HepG2 (cell line): ENCODE measurements around the gene SFXN5. TPM values are rescaled to one million over a fixed set of nuclear protein-coding genes. Genes with fewer than 3 reads are reported as not detected.

ENCODE experiments used
- DMAP1 ChIP-seq: IDR thresholded peaks from 2 replicates; pipeline ENCODE4 v1.6.1; 2016
- ESRRA ChIP-seq: sonication (generic); formaldehyde crosslinking; IDR thresholded peaks from 2 replicates; pipeline ENCODE4 v1.5.1; 2020; ENCODE audit warnings: mild to moderate bottlenecking, low read depth, missing genetic modification reagents
- GATAD2A ChIP-seq: IDR thresholded peaks from 2 replicates; pipeline ENCODE4 v1.6.1; 2016
- GFI1 ChIP-seq: sonication (generic); formaldehyde crosslinking; IDR thresholded peaks from 2 replicates; pipeline ENCODE4 v1.5.0; 2020; ENCODE audit warnings: missing genetic modification reagents, mild to moderate bottlenecking, borderline replicate concordance
- PHF20 ChIP-seq: sonication (generic); formaldehyde crosslinking; IDR thresholded peaks from 2 replicates; pipeline ENCODE4 v1.5.0; 2020; ENCODE audit warnings: mild to moderate bottlenecking, missing genetic modification reagents
- SNRNP70 ChIP-seq: fragments of 200-400 bp; formaldehyde crosslinking; IDR thresholded peaks from 2 replicates; pipeline ENCODE4 v1.6.1; 2017; ENCODE audit warnings: mild to moderate bottlenecking, low read depth, low read length, moderate library complexity
- SYNCRIP ChIP-seq: fragments of 200-400 bp; formaldehyde crosslinking; IDR thresholded peaks from 2 replicates; pipeline ENCODE4 v1.6.1; 2018; ENCODE audit warnings: mild to moderate bottlenecking, low read depth, low read length; ENCODE audit not compliant: insufficient read depth
- ZNF225 ChIP-seq: sonication (generic); formaldehyde crosslinking; IDR thresholded peaks from 2 replicates; pipeline ENCODE4 v1.4.0; 2020; ENCODE audit warnings: mild to moderate bottlenecking, missing genetic modification reagents
- ZNF713 ChIP-seq: sonication (generic); formaldehyde crosslinking; IDR thresholded peaks from 2 replicates; pipeline ENCODE4 v1.4.0; 2020; ENCODE audit warnings: mild to moderate bottlenecking, missing genetic modification reagents
- ZNF747 ChIP-seq: sonication (generic); formaldehyde crosslinking; IDR thresholded peaks from 2 replicates; pipeline ENCODE4 v1.8.1; 2023; ENCODE audit warnings: missing genetic modification reagents, mild to moderate bottlenecking, borderline replicate concordance
- polyA plus RNA-seq, 8 experiments: library from polyadenylated mRNA; depleted of rRNA in 3 of 8; stranded (reverse) in 7 of 8; unstranded in 1 of 8; fragments of >200 nt; fragmentation: Illumina TruSeq in 4 of 8; extraction: Trizol in 4 of 8; gene quantifications; 2 replicates each; pipeline versions ENCODE4 v1.2.1 to v1.2.3, GENCODE V29; 2011 to 2016; ENCODE audit warnings: low read depth in 4 of 8, missing spikeins in 1 of 8, mixed read lengths in 1 of 8; ENCODE audit not compliant: insufficient read depth in 1 of 8
- total RNA-seq, 5 experiments: library from RNA; depleted of rRNA; stranded (reverse); fragments of >200 nt; fragmentation: Illumina TruSeq; extraction: Trizol; gene quantifications; 2 replicates each; pipeline ENCODE4 v1.2.3, GENCODE V29; 2016; ENCODE audit warnings: low read depth in 1 of 5
- TF ChIP-seq, protein P1 (sequence below): sonication (generic); formaldehyde crosslinking; IDR thresholded peaks from 2 replicates; pipeline ENCODE4 v1.4.0; 2020; ENCODE audit warnings: missing genetic modification reagents, borderline replicate concordance
- TF ChIP-seq, protein P2 (sequence below): sonication (generic); formaldehyde crosslinking; IDR thresholded peaks from 2 replicates; pipeline ENCODE4 v1.4.0; 2020; ENCODE audit warnings: missing genetic modification reagents
- TF ChIP-seq, protein P3 (sequence below): IDR thresholded peaks from 2 replicates; pipeline ENCODE4 v1.6.1; 2016; ENCODE audit warnings: control low read depth
- TF ChIP-seq, protein P4 (sequence below): sonication (generic); formaldehyde crosslinking; IDR thresholded peaks from 2 replicates; pipeline ENCODE4 v1.8.0; 2022; ENCODE audit warnings: low read depth, missing genetic modification reagents
- TF ChIP-seq, protein P5 (sequence below): sonication (generic); formaldehyde crosslinking; IDR thresholded peaks from 2 replicates; pipeline ENCODE4 v1.4.0; 2020; ENCODE audit warnings: missing genetic modification reagents, low read depth, mild to moderate bottlenecking, borderline replicate concordance
- TF ChIP-seq, protein P6 (sequence below): IDR thresholded peaks from 2 replicates; pipeline ENCODE4 v1.6.1; 2016; ENCODE audit warnings: missing biosample characterization, missing genetic modification reagents, low read depth

The SFXN5 gene
- total and polyA plus RNA-seq, 2 of the 13 experiments (the other 11 are each of a cell fraction or from before 2014, with no cell fraction given) = 34.9 to 37.4 TPM

DNA sequence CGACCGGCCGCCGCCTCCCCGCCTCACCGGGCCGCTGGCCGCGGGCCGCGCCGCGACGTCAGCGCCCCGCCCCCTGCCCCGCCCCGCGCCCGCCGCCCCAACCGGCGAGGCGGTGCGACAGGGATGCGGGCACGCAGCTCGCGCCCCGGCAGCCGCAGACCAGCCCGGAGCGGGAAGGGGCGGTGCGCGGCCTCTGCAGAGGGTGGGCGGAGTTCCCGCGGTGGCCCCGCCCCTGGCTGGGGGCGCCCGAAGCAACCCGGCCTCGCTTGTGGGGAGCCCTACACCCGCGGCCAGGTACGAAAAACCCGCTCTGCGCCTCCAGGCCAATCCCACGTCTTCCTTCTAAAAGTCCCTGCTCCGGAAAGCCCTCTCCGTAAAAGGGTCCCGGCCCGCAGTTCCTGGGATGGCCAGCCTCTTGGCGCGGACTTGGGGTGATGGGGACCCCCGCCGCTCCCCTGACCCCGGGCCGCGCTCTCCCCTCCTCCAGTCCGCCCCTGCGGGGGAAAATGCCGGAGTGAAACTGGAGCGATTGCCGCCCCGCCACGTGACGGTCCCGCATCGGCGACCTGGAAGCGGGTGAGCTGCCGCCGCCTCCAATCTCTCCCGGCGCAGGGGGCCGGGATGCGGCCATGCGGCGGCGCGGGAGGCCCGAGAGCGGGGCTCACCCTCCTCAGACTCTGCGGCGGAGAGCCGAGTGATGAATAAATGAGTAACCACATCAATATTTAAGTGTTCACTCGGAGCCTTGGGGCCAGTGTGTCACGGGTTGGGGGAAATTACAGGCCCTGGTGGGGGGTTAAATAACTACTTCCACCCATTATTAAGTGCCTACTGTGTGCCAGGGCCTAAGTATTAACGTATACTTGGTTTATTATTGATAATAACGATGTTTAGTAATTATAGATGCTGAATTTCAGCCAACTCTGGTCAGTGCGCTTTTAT lies 41.7 kb upstream of the SFXN5 start, which contains the start of gene RAB11FIP5 (continued):
- TF ChIP-seq SNRNP70 = no peak
- TF ChIP-seq, protein P1, sequence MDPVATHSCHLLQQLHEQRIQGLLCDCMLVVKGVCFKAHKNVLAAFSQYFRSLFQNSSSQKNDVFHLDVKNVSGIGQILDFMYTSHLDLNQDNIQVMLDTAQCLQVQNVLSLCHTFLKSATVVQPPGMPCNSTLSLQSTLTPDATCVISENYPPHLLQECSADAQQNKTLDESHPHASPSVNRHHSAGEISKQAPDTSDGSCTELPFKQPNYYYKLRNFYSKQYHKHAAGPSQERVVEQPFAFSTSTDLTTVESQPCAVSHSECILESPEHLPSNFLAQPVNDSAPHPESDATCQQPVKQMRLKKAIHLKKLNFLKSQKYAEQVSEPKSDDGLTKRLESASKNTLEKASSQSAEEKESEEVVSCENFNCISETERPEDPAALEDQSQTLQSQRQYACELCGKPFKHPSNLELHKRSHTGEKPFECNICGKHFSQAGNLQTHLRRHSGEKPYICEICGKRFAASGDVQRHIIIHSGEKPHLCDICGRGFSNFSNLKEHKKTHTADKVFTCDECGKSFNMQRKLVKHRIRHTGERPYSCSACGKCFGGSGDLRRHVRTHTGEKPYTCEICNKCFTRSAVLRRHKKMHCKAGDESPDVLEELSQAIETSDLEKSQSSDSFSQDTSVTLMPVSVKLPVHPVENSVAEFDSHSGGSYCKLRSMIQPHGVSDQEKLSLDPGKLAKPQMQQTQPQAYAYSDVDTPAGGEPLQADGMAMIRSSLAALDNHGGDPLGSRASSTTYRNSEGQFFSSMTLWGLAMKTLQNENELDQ (CRISPR knock-in tag) = no peak
- TF ChIP-seq, protein P2, sequence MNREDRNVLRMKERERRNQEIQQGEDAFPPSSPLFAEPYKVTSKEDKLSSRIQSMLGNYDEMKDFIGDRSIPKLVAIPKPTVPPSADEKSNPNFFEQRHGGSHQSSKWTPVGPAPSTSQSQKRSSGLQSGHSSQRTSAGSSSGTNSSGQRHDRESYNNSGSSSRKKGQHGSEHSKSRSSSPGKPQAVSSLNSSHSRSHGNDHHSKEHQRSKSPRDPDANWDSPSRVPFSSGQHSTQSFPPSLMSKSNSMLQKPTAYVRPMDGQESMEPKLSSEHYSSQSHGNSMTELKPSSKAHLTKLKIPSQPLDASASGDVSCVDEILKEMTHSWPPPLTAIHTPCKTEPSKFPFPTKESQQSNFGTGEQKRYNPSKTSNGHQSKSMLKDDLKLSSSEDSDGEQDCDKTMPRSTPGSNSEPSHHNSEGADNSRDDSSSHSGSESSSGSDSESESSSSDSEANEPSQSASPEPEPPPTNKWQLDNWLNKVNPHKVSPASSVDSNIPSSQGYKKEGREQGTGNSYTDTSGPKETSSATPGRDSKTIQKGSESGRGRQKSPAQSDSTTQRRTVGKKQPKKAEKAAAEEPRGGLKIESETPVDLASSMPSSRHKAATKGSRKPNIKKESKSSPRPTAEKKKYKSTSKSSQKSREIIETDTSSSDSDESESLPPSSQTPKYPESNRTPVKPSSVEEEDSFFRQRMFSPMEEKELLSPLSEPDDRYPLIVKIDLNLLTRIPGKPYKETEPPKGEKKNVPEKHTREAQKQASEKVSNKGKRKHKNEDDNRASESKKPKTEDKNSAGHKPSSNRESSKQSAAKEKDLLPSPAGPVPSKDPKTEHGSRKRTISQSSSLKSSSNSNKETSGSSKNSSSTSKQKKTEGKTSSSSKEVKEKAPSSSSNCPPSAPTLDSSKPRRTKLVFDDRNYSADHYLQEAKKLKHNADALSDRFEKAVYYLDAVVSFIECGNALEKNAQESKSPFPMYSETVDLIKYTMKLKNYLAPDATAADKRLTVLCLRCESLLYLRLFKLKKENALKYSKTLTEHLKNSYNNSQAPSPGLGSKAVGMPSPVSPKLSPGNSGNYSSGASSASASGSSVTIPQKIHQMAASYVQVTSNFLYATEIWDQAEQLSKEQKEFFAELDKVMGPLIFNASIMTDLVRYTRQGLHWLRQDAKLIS (CRISPR knock-in tag) = no peak
- peak; percentile 43; the same call in 1 of the 2 replicates for TF ChIP-seq ZNF747
- TF ChIP-seq SYNCRIP = no peak
- no peak for TF ChIP-seq GFI1
- TF ChIP-seq, protein P3, sequence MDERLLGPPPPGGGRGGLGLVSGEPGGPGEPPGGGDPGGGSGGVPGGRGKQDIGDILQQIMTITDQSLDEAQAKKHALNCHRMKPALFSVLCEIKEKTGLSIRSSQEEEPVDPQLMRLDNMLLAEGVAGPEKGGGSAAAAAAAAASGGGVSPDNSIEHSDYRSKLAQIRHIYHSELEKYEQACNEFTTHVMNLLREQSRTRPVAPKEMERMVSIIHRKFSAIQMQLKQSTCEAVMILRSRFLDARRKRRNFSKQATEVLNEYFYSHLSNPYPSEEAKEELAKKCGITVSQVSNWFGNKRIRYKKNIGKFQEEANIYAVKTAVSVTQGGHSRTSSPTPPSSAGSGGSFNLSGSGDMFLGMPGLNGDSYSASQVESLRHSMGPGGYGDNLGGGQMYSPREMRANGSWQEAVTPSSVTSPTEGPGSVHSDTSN (CRISPR knock-in tag) = no peak
- TF ChIP-seq, protein P4, sequence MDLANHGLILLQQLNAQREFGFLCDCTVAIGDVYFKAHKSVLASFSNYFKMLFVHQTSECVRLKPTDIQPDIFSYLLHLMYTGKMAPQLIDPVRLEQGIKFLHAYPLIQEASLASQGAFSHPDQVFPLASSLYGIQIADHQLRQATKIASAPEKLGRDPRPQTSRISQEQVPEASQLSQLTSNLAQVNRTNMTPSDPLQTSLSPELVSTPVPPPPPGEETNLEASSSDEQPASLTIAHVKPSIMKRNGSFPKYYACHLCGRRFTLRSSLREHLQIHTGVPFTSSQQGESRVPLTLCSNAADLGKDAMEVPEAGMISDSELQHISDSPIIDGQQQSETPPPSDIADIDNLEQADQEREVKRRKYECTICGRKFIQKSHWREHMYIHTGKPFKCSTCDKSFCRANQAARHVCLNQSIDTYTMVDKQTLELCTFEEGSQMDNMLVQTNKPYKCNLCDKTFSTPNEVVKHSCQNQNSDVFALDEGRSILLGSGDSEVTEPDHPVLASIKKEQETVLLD (CRISPR knock-in tag) = peak; percentile 49; the same call in 1 of the 2 replicates
- TF ChIP-seq, protein P5, sequence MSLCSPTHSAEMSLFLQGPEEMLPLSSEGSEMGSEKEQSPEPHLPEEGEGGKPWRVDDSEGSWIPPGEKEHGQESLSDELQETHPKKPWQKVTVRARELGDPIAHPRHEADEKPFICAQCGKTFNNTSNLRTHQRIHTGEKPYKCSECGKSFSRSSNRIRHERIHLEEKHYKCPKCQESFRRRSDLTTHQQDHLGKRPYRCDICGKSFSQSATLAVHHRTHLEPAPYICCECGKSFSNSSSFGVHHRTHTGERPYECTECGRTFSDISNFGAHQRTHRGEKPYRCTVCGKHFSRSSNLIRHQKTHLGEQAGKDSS (CRISPR knock-in tag) = peak; percentile 42; the same call in 1 of the 2 replicates
- peak; percentile 18; the same call in 1 of the 2 replicates for TF ChIP-seq ZNF713 (CRISPR knock-in tag)
- TF ChIP-seq, protein P6, sequence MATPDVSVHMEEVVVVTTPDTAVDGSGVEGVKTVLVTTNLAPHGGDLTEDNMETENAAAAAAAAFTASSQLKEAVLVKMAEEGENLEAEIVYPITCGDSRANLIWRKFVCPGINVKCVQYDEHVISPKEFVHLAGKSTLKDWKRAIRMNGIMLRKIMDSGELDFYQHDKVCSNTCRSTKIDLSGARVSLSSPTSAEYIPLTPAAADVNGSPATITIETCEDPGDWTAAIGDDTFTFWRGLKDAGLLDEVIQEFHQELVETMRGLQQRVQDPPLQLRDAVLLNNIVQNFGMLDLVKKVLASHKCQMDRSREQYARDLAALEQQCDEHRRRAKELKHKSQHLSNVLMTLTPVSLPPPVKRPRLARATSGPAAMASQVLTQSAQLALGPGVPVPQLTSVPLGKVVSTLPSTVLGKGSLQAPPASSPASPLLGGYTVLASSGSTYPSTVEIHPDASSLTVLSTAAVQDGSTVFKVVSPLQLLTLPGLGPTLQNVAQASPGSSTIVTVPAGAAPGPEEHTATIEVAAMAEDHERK (CRISPR knock-in tag) = no peak
- TF ChIP-seq ZNF225 (CRISPR knock-in tag) = 0 out of 2 replicates have a peak, but pooled peaks have one; percentile 38
- TF ChIP-seq ESRRA (CRISPR knock-in tag) = no peak; the same call in 1 of the 2 replicates
- 0 out of 2 replicates have a peak, but pooled peaks have one; percentile 32 for TF ChIP-seq PHF20 (CRISPR knock-in tag)
- no peak for TF ChIP-seq DMAP1 (CRISPR knock-in tag)
- TF ChIP-seq GATAD2A (CRISPR knock-in tag) = no peak
